ENCODE results near the gene FBXW9. TPM values are rescaled to one million over a fixed set of nuclear protein-coding genes. Genes with fewer than 3 reads are reported as not detected.
"Not testable (repeated sequence)": the region's sequence is repeated elsewhere in the genome, so short reads cannot be mapped to it uniquely, and the experiment has no call there.

FBXW9 gene
- total RNA-seq, 2 experiments from 2014 or later: 8.3 to 8.8 TPM

GRCh38 chr19:12657966-12658365, 38.5 kb downstream of the FBXW9 start:
- Mint-ChIP-seq H3K27ac (no peak overlapping the region), H3K9me3 (ENCODE audit: low read depth) (no peaks in the 10 kb centered on the region), H3K27me3 (no peaks in the 10 kb centered on the region), H3K4me1 (no peaks in the 10 kb centered on the region), H3K4me3 (no peak overlapping the region), H3K36me3 (ENCODE audit: low read depth) (peaks cover 54% of the 10 kb centered on the region)
- ATAC-seq: no peak
- intact Hi-C loops (cut with DNase I, micrococcal nuclease): no loop called here
- no peak for DNase-seq
- CTCF ChIA-PET: no interaction called here
- POLR2A ChIA-PET: no interaction called here

- peak; percentile 85 for ATAC-seq
- Mint-ChIP-seq H3K27me3 (no peaks in the 10 kb centered on the region), H3K4me1 (no peaks in the 10 kb centered on the region), H3K9me3 (ENCODE audit: low read depth) (no peaks in the 10 kb centered on the region), H3K4me3 (no peak overlapping the region), H3K27ac (no peak overlapping the region), H3K36me3 (ENCODE audit: low read depth) (peaks cover 55% of the 10 kb centered on the region)
- ChIA-PET CTCF (interaction anchor here (0.7 kb wide), 1 partner anchor 109 kb away, joined by 3 read pairs; no protein-coding TSS in a partner anchor), POLR2A (no interaction called here)
- intact Hi-C loops (cut with DNase I, micrococcal nuclease): no loop called here
- DNase-seq: peak; percentile 73
These were observed 39.4 kb downstream of the FBXW9 start for GRCh38 chr19:12656899-12657571.

- H3K4me1 Mint-ChIP-seq: no peaks in the 10 kb centered on the region
- peaks cover 55% of the 10 kb centered on the region for H3K36me3 Mint-ChIP-seq (ENCODE audit: low read depth)
- DNase-seq: no peak
- no peak overlapping the region for H3K4me3 Mint-ChIP-seq
- no peak overlapping the region for H3K27ac Mint-ChIP-seq
- no peak for ATAC-seq
- H3K27me3 Mint-ChIP-seq: no peaks in the 10 kb centered on the region
- H3K9me3 Mint-ChIP-seq (ENCODE audit: low read depth): no peaks in the 10 kb centered on the region
- intact Hi-C loops (cut with DNase I, micrococcal nuclease): no loop called here
- CTCF ChIA-PET: no interaction called here
- POLR2A ChIA-PET: interaction anchor here (0.7 kb wide), 1 partner anchor 160 kb away, joined by 3 read pairs; no protein-coding TSS in a partner anchor
These were observed 40.9 kb downstream of the FBXW9 start for GRCh38 chr19:12655546-12655945.

- CTCF ChIA-PET: no interaction called here
- POLR2A ChIA-PET: no interaction called here
- H3K4me1 Mint-ChIP-seq: peaks cover 2% of the 10 kb centered on the region
- no peak overlapping the region for H3K4me3 Mint-ChIP-seq
- no peaks in the 10 kb centered on the region for H3K9me3 Mint-ChIP-seq (ENCODE audit: low read depth)
- H3K27me3 Mint-ChIP-seq: no peaks in the 10 kb centered on the region
- intact Hi-C loops (cut with DNase I, micrococcal nuclease): no loop called here
- H3K27ac Mint-ChIP-seq: no peak overlapping the region
- ATAC-seq: no peak
- H3K36me3 Mint-ChIP-seq (ENCODE audit: low read depth): peaks cover 52% of the 10 kb centered on the region
- no peak for DNase-seq
These were observed 44.2 kb downstream of the FBXW9 start for GRCh38 chr19:12652219-12652618.

GRCh38 chr19:12649941-12650340, 46.5 kb downstream of the FBXW9 start:
- H3K9me3 Mint-ChIP-seq (ENCODE audit: low read depth): no peaks in the 10 kb centered on the region
- DNase-seq: no peak
- H3K4me3 Mint-ChIP-seq: no peak overlapping the region
- peaks cover 37% of the 10 kb centered on the region for H3K36me3 Mint-ChIP-seq (ENCODE audit: low read depth)
- H3K27me3 Mint-ChIP-seq: no peaks in the 10 kb centered on the region
- H3K27ac Mint-ChIP-seq: no peak overlapping the region
- intact Hi-C loops (cut with DNase I, micrococcal nuclease): no loop called here
- ATAC-seq: no peak
- POLR2A ChIA-PET: interaction anchor here (0.6 kb wide), 1 partner anchor 46 kb away, joined by 5 read pairs; no protein-coding TSS in a partner anchor
- CTCF ChIA-PET: interaction anchor here (0.5 kb wide), 1 partner anchor 348 kb away, joined by 3 read pairs; no protein-coding TSS in a partner anchor
- peaks cover 2% of the 10 kb centered on the region for H3K4me1 Mint-ChIP-seq

- H3K4me1 Mint-ChIP-seq: peaks cover 2% of the 10 kb centered on the region
- intact Hi-C loops (cut with DNase I, micrococcal nuclease): no loop called here
- DNase-seq (no peak), ATAC-seq (no peak)
- no peak overlapping the region for H3K27ac Mint-ChIP-seq
- H3K9me3 Mint-ChIP-seq (ENCODE audit: low read depth): no peaks in the 10 kb centered on the region
- H3K36me3 Mint-ChIP-seq (ENCODE audit: low read depth): peaks cover 40% of the 10 kb centered on the region
- ChIA-PET POLR2A (no interaction called here), CTCF (interaction anchor here (0.7 kb wide), 1 partner anchor 8 kb away, joined by 4 read pairs; no protein-coding TSS in a partner anchor)
- no peak overlapping the region for H3K4me3 Mint-ChIP-seq
- no peaks in the 10 kb centered on the region for H3K27me3 Mint-ChIP-seq
These were observed 48.3 kb downstream of the FBXW9 start for GRCh38 chr19:12648088-12648487.

DNA sequence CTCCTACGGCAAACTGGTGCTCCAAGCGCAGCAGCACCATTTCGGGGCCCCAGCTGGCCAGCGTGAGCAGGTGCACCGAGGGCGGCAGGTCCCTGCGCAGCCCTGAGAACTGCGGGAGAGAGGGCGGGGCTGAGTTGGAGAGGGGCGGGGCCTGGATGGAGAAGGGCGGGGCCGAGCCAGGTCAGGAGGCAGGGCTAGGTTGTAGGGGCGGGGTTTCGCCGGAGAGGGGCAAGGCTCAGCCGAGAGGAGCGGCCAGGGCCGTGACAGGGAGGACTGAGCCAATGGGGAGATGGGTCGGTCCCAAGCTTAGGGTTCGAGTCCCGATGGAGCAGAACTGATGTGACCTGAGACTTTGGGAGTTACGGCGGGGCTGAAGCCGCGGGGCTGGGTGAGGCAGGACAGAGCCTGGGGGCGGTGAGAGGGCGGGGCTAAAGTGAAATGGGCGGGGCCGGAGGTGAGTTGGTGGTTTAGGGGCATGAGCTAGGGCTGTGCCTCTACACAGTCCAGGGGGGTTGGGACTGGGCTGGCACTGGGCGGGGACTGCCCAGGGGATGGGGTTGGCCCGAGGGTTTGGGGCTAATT, 48.9 kb downstream of the FBXW9 start:
- H3K9me3 Mint-ChIP-seq (ENCODE audit: low read depth): no peaks in the 10 kb centered on the region
- H3K4me3 Mint-ChIP-seq: no peak overlapping the region
- intact Hi-C loops (cut with DNase I, micrococcal nuclease): no loop called here
- peaks cover 40% of the 10 kb centered on the region for H3K36me3 Mint-ChIP-seq (ENCODE audit: low read depth)
- ATAC-seq: peak; percentile 88
- no peaks in the 10 kb centered on the region for H3K27me3 Mint-ChIP-seq
- H3K27ac Mint-ChIP-seq: no peak overlapping the region
- CTCF ChIA-PET: no interaction called here
- peak; percentile 77 for DNase-seq
- peaks cover 2% of the 10 kb centered on the region for H3K4me1 Mint-ChIP-seq
- POLR2A ChIA-PET: no interaction called here

GRCh38 chr19:12647047-12647446, 49.4 kb downstream of the FBXW9 start:
- CTCF ChIA-PET: no interaction called here

GRCh38 chr19:12646551-12646950, 49.9 kb downstream of the FBXW9 start:
- CTCF ChIA-PET: no interaction called here
- no peak for DNase-seq
- Mint-ChIP-seq H3K4me3 (no peak overlapping the region), H3K9me3 (ENCODE audit: low read depth) (no peaks in the 10 kb centered on the region), H3K36me3 (ENCODE audit: low read depth) (peaks cover 36% of the 10 kb centered on the region), H3K27me3 (no peaks in the 10 kb centered on the region), H3K27ac (no peak overlapping the region), H3K4me1 (peaks cover 2% of the 10 kb centered on the region)
- no peak for ATAC-seq
- intact Hi-C loops (cut with DNase I, micrococcal nuclease): no loop called here
- POLR2A ChIA-PET: no interaction called here

More at GRCh38 chr19:12647047-12647446, 49.4 kb downstream of the FBXW9 start:
- Mint-ChIP-seq H3K27me3 (no peaks in the 10 kb centered on the region), H3K4me3 (no peak overlapping the region), H3K4me1 (peaks cover 2% of the 10 kb centered on the region), H3K9me3 (ENCODE audit: low read depth) (no peaks in the 10 kb centered on the region), H3K27ac (no peak overlapping the region), H3K36me3 (ENCODE audit: low read depth) (peaks cover 41% of the 10 kb centered on the region)
- no peak for ATAC-seq
- DNase-seq: no peak
- POLR2A ChIA-PET: no interaction called here
- intact Hi-C loops (cut with DNase I, micrococcal nuclease): no loop called here

GRCh38 chr19:12643716-12644115, 52.7 kb downstream of the FBXW9 start:
- H3K9me3 Mint-ChIP-seq (ENCODE audit: low read depth); CTCF ChIA-PET; H3K27me3 Mint-ChIP-seq; intact Hi-C loops (cut with DNase I, micrococcal nuclease); DNase-seq; ATAC-seq; POLR2A ChIA-PET; H3K4me3 Mint-ChIP-seq; H3K27ac Mint-ChIP-seq: not testable (repeated sequence)
- Mint-ChIP-seq H3K36me3 (ENCODE audit: low read depth) (peaks cover 23% of the 10 kb centered on the region), H3K4me1 (peaks cover 12% of the 10 kb centered on the region)

GRCh38 chr19:12642506-12642905, 53.9 kb downstream of the FBXW9 start:
- no peak overlapping the region for H3K27ac Mint-ChIP-seq
- peaks cover 10% of the 10 kb centered on the region for H3K4me1 Mint-ChIP-seq
- H3K4me3 Mint-ChIP-seq: no peak overlapping the region
- DNase-seq (no peak), ATAC-seq (no peak)
- H3K9me3 Mint-ChIP-seq (ENCODE audit: low read depth): no peaks in the 10 kb centered on the region
- no peaks in the 10 kb centered on the region for H3K27me3 Mint-ChIP-seq
- CTCF ChIA-PET: interaction anchor here (1.0 to 1.1 kb wide), 2 partner anchors 29 to 51 kb away, joined by 3 read pairs; no protein-coding TSS in a partner anchor
- H3K36me3 Mint-ChIP-seq (ENCODE audit: low read depth): peaks cover 17% of the 10 kb centered on the region
- POLR2A ChIA-PET: interaction anchor here (1.0 kb wide), 1 partner anchor 29 kb away, joined by 3 read pairs; no protein-coding TSS in a partner anchor
- intact Hi-C loops (cut with DNase I, micrococcal nuclease): no loop called here

GRCh38 chr19:12641456-12641855, 55.0 kb downstream of the FBXW9 start:
- Mint-ChIP-seq H3K4me3 (no peak overlapping the region), H3K36me3 (ENCODE audit: low read depth) (peaks cover 9% of the 10 kb centered on the region), H3K4me1 (peaks cover 15% of the 10 kb centered on the region), H3K27me3 (no peaks in the 10 kb centered on the region), H3K27ac (no peak overlapping the region), H3K9me3 (ENCODE audit: low read depth) (no peaks in the 10 kb centered on the region)
- ATAC-seq (no peak), DNase-seq (no peak)
- ChIA-PET POLR2A (no interaction called here), CTCF (no interaction called here)
- intact Hi-C loops (cut with DNase I, micrococcal nuclease): no loop called here

Measured in activated CD4-positive, alpha-beta T cell treated with anti-CD3 and anti-CD28 coated beads for 36 hours (primary cell).